HG03460 (cell line): ENCODE measurements around the gene CREB3L1.

Experiments used
- ATAC-seq: cut with Tn5 transposase; IDR thresholded peaks from one replicate; pipeline ENCODE4 v1.9.1; 2021; ENCODE audit not compliant: unreplicated experiment

The CREB3L1 gene

DNA sequence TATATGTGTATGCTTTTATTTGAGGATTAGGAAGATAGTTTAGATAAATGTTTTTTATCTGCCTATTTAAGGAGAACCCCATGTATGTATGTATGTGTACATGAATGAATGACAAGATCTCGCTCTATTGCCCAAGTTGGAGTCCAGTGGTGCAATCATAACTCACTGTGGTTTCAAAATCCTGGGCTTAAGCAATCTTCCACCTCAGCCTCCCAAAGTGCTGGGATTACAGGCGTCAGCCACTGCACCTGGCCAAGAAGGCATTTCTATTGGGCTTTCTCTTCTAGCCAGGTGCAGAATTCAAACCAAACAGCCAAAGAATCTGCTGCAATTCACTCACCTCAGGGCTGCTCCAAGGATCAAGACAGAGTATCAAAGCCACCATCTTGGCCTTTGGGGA lies 44.3 kb downstream of the CREB3L1 start:
- no peak for ATAC-seq

GRCh38 chr11:46322759-46323158 lies 45.3 kb downstream of the CREB3L1 start:
- ATAC-seq: no peak

DNA sequence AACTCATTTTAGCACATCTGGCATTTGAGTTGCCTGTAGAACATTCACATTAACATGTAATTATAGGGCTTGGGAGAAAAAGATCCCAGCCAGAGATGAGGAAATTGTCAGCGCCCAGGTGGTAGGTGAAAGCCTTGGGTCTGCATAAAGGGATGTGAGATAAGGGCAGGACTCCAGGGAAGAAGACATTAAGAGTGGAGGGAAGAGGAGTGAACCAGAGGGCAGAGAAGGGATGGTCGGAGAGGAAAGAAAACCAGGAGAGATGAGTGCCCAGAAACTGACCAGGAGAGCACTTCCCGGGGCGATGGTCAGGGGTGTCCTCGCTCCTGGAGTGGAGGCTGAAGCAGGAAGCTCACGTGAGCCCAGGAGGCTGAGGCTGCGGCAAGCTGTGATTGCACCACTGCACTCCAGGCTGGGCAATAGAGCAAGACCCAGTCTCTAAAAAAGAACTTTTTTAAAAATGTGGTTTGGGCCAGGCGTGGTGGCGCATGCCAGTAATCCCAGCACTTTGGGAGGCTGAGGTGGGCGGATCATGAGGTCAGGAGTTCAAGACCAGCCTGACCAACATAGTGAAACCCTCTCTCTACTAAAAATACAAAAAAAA lies 49.5 kb downstream of the CREB3L1 start:
- no peak for ATAC-seq

DNA sequence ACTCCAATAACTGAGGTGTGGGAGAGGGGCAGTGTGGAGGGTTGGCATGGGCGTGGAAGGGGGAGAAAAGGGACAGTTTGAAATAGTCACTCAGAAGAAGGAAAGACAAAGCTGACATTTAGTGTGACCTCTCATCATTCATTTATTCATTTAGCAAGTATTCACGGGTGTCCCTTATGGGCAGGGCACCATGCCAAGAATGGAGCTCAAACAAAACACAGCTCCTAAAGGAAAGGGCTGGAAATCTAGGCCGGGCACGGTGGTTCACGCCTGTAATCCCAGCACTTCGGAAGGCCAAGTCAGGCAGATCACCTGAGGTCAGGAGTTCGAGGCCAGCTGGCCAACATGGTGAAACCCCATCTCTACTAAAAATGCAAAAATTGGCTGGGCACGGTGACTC lies 50.4 kb downstream of the CREB3L1 start:
- ATAC-seq: no peak

- no peak for ATAC-seq
These were observed 52.7 kb downstream of the CREB3L1 start for GRCh38 chr11:46330154-46330553.

DNA sequence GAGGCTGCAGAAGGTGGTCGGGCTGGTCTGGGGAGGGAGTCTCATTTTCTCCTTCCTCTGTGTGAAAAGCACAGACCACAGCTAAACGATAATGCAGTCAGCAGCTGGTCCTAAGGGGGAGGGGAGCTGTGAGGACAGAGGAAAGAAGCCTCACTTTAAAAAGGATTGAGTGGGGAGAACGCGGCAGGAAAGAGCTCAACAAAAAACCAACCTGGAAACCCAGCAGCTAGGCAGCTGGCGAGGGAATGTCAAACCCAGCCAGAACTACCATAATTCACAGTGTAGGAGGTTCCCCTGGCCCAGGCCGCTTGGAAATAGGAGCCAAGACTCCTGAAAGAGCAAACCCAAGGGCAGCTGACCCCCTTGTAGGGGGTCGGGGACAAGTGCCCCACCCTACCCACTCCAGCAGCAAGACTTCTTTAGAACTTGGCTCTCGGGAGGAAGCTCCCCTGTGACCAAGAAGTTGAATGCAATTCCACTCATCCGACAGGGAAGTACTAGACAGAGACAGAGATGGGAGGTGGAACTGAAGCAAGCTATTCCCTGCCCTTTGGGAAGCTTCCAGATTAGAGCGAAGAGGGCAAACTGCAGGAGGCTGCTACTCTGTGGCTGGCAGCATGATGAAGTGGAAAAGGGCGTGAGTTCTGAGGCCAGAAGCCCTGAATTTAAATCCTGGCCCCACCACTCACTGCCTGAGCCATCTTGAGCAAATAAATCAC lies 53.3 kb downstream of the CREB3L1 start:
- no peak for ATAC-seq

DNA sequence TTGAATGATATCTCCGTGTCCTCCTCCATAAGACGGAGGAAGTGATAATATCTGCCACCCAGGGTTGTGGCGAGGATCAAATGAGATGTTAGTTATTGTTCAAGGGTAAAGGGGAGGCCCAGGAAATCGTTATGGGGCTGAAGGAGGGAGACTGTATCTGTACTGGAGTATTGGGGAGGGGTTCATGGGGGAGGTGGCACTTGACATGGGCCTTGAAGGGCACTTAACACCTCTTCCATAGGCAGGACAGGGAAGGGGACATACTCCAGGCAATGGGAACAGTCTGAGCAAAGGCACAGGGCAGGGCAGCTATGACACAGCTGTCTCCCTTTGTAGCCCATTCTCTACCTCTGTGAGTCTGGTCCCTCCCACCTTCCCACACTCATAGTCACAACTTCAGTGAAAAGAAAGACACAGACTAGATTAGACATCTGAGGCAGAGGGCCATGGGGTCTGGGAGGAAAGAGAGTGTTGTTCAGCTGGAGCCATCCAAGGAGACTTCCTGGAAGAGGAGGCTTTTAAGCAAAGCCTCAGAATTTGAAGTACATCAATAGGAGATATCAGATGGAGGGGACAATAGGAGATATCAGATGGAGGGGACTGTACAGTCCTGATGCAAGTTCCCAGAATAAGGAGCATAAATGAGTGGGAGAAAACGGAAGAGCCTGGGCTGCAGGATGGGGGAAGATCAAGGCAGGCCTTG lies 54.0 kb downstream of the CREB3L1 start:
- no peak for ATAC-seq

DNA sequence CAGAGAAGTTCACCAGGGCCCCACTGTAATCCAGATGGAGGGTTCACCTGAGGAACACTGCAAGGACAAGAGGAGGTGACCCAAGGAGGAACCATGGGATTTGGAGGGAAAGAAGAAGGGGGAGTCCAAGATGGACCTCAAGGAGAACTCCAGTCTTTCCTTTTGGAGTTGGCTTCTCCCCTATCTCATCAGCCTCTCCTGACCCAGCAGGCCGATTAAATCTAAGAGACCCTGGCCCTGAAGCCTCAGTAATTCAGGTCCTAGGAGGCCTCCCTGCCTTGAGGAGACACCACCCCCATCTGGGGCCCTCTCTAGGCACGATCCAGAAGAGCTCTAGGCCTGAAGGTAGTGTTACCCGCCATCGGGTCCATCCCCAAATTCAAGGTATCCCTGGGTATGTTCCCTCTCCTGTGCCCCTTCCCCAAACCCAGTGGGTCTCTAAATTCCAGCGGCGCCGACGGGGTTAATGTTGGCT lies 54.7 kb downstream of the CREB3L1 start:
- ATAC-seq: no peak

DNA sequence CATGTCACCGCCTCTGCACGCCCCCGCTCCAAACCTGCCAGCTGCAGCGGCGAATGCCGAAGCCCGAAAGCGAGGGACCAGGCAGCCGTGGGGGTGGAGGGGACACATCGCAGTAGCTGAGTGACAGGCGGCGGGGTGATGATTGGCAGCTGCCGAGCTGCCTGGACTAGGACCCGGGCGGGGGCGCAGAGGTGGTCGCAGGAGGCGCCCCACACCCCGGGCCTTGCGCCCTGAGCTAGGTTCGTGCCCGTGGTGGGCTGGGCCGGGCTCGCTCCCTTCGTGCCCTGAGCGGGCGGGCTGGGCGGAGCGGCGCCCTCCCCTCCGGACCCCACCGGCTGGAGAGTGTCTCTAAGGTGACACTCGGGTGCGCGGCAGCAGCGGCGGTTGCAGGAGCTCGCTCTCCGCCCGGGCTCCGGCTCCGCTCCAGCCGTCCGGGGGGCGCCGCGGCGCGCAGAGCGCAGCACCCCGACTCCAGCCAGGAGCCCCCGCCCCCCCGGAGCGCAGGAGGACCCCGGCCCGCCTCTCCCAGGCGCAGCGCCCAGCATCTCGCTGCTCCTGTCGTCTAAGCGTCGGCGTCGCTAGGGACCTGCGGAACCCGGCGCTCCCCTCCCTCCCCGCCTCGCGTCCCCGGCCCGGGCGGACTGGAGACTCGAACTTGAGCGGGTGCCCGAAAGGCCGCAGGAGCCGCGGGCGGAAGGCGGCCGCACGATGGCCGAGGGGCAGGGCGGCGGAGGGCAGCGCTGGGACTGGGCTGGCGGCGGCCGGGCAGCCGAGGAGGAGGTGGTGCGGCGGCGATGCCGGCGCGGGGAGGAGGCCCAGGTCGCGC lies 55.3 kb downstream of the CREB3L1 start:
- no peak for ATAC-seq

GRCh38 chr11:46333394-46333947 lies 56.0 kb downstream of the CREB3L1 start:
- ATAC-seq: no peak

- no peak for ATAC-seq
These were observed 56.7 kb downstream of the CREB3L1 start for GRCh38 chr11:46334211-46334610.

GRCh38 chr11:46335271-46335670 lies 57.8 kb downstream of the CREB3L1 start:
- ATAC-seq: no peak

DNA sequence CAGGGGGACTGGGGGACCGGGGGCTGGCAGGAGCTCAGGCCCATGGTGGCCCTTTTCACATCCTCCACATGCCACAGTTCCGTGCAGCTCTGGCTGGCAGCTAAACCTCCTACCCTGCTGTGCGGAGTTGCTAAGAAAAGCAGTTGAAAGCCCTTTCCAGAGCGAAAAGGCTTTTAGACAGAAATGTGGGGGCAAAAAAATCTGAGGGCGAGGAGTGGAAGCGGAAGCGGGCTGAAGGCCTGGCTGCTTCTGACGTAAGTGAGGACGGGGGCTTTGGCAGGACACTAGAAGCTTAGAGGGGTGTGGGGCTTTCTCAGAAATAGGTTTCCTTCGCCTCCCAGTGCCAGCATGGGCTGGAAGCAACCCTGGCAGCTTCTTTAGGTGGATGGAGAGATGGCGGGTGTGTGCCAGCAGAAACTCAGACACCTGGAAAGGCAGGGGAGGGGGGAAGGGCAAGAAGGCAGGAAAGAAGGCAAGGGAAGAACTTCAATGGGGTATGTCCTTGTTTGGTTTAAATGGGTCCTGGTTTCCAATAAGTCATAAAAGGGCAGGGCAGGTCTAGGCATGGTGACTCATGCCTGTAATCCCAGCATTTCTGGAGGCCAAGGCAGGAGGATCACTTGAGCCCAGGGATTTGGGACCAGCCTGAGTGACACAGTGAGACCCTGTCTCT lies 58.6 kb downstream of the CREB3L1 start:
- no peak for ATAC-seq

- ATAC-seq: no peak
These were observed 59.2 kb downstream of the CREB3L1 start for GRCh38 chr11:46336563-46337180.

- ATAC-seq: no peak
These were observed 60.3 kb downstream of the CREB3L1 start for GRCh38 chr11:46337626-46338345.

DNA sequence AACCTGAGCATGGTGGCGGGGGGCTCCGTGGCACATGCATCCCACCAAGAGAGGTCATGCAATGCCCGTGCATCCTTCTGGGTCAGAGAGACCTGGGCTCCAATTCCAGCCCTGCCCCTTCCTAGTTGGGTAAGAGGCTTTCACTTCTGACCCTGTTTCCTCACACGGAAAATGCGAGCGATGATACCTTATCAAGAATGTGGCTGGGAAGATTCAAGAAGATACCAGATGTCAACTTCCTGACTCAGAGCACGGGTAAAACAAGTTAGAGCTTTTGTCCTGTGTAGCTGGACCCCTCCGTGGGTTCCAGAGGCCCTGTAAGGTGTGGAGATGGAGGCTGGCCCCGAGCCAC lies 61.1 kb downstream of the CREB3L1 start:
- ATAC-seq: no peak

DNA sequence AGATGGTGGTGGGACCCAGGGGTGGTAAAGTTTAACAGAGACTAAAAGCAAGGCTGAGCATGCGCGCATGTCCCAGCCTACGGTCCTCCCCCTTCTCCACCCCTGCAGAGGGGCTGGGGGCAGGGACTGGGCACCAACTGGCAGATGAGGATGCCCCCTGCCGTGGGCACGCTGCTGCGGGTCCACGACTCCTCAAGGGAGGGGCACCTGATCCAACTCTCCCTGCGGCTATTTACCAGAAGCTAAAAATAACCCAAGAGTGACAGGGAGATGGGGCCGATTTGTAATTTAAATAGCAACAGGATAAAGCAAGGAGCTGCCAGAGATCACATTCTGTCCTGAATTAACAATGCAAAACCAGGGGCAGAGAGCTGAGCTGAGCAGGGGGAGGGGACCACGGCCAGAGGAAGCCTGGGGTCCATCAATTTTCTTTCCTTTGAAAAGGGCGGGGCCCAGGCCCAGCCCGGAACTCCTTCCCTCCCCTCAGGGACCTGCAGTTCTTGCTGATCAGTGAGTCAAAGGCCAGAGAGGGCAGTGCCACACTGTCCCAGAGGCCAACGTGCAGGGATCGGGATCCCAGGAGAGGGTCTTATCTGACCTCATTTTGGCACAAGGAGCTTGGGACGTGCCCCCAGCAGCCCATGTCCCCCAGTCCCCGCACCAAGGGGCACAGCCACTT lies 61.7 kb downstream of the CREB3L1 start:
- no peak for ATAC-seq

DNA sequence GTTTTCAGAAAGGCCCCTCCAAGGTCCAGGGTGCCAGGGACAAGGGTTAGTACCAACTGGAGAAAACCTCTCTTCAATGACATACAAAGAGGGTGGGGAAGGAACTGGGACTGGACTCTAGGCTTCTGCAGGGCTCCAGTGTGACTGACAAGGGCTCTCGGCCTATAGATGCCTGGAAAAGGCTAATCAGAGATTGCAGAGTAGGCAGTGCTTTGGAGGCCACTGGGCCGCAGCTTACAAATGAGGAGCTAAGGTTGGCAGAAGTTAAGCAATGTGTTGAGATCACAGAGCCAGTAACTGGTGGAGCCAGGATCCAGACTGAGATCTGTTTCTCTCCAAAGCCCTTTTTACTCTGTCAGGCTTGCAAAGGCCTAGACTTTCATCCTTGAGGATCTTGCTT lies 62.4 kb downstream of the CREB3L1 start:
- ATAC-seq: no peak

- no peak for ATAC-seq
These were observed 64.0 kb downstream of the CREB3L1 start for GRCh38 chr11:46341454-46341853.
